GM21423 (cell line): Measurements from ENCODE around the gene TNFSF13.

ENCODE experiments used
- ATAC-seq: cut with Tn5 transposase; IDR thresholded peaks from one replicate; pipeline ENCODE4 v1.9.1; 2021; ENCODE audit warnings: mild to moderate bottlenecking, moderate library complexity; ENCODE audit not compliant: unreplicated experiment

TNFSF13 gene, protein sequence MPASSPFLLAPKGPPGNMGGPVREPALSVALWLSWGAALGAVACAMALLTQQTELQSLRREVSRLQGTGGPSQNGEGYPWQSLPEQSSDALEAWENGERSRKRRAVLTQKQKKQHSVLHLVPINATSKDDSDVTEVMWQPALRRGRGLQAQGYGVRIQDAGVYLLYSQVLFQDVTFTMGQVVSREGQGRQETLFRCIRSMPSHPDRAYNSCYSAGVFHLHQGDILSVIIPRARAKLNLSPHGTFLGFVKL

DNA sequence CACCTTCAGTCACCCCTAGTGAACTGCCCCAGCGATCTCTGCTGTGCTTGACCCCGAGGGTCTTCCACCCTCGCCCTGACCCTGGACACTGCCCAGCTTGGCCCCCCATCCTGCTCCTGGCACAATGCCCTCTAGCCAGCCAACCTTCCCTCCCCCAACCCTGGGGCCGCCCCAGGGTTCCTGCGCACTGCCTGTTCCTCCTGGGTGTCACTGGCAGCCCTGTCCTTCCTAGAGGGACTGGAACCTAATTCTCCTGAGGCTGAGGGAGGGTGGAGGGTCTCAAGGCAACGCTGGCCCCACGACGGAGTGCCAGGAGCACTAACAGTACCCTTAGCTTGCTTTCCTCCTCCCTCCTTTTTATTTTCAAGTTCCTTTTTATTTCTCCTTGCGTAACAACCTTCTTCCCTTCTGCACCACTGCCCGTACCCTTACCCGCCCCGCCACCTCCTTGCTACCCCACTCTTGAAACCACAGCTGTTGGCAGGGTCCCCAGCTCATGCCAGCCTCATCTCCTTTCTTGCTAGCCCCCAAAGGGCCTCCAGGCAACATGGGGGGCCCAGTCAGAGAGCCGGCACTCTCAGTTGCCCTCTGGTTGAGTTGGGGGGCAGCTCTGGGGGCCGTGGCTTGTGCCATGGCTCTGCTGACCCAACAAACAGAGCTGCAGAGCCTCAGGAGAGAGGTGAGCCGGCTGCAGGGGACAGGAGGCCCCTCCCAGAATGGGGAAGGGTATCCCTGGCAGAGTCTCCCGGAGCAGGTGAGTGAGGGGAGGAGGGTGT lies at the start of gene TNFSF13:
Gene TNFSF13 (plus strand): TSS at position 207 of the 776 bp plus-strand sequence. CDS start 290 bp downstream, at position 497.
- ATAC-seq: no peak

DNA sequence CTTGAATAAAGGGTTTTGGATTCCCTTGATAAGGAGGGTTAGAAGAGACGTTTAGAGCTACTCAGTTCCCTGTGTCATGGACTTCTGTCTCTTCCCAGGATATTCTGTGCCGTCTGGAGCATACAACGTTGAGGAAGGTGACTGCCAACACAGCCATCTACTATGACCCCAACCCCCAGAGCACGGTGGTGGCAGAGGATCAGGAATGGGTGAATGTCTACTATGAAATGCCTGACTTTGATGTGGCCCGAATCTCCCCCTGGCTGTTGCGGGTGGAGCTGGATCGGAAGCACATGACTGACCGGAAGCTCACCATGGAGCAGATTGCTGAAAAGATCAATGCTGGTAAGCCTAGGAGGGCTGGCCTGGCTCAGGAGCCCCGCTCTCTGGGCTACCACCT lies 49.7 kb upstream of the TNFSF13 start:
- no peak for ATAC-seq

DNA sequence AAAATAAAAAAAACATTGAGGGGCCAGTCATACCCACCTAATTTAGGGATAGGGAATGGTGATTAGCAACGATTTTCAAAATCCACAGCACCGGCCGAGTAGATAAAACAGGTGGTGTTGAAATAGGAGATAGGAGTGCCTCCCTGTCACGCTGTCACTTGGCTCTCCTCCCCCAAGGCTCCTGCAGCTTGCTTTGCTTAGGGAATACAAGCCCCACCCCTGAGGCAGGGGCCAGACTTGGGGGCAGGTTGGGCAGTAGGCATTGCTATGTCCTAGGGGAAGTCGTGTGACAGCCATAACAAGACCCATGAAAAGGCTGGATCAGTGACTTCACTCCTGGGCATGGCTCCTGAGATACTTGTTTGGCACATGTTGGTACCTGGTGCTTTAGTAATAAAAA lies 48.6 kb upstream of the TNFSF13 start:
- no peak for ATAC-seq

DNA sequence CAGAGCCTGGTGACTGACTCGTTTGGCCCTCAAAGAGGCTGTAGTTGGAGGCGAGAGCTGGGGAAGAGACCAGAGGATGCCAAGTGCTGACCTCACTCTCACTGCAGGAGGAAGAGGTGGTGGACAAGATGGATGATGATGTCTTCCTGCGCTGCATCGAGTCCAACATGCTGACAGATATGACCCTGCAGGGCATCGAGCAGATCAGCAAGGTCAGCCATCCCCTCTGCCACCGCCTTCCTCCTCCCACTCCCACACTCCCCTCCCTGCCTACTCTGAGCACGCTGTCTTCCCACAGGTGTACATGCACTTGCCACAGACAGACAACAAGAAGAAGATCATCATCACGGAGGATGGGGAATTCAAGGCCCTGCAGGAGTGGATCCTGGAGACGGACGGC lies 47.4 kb upstream of the TNFSF13 start:
- no peak for ATAC-seq

DNA sequence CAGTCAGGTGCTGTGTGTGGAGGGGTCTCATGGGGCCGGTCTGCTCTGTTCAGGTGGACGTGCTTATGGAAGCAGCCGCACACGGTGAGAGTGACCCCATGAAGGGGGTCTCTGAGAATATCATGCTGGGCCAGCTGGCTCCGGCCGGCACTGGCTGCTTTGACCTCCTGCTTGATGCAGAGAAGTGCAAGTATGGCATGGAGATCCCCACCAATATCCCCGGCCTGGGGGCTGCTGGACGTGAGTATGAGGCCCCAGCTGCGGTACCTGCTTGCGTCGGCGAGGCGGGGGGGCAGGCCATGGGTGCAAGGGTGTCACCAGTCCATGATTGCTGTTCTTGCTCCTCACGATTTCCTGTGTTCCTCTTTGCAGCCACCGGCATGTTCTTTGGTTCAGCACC lies 46.4 kb upstream of the TNFSF13 start:
- ATAC-seq: no peak

DNA sequence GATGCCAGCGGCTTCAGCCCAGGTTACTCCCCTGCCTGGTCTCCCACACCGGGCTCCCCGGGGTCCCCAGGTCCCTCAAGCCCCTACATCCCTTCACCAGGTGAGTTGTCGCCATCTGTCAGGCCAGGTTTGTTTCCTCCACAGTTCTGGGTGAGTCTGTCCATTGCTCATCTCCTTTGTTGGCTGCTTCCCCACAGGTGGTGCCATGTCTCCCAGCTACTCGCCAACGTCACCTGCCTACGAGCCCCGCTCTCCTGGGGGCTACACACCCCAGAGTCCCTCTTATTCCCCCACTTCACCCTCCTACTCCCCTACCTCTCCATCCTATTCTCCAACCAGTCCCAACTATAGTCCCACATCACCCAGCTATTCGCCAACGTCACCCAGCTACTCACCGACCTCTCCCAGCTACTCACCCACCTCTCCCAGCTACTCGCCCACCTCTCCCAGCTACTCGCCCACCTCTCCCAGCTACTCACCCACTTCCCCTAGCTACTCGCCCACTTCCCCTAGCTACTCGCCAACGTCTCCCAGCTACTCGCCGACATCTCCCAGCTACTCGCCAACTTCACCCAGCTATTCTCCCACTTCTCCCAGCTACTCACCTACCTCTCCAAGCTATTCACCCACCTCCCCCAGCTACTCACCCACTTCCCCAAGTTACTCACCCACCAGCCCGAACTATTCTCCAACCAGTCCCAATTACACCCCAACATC lies 45.6 kb upstream of the TNFSF13 start:
- ATAC-seq: no peak

DNA sequence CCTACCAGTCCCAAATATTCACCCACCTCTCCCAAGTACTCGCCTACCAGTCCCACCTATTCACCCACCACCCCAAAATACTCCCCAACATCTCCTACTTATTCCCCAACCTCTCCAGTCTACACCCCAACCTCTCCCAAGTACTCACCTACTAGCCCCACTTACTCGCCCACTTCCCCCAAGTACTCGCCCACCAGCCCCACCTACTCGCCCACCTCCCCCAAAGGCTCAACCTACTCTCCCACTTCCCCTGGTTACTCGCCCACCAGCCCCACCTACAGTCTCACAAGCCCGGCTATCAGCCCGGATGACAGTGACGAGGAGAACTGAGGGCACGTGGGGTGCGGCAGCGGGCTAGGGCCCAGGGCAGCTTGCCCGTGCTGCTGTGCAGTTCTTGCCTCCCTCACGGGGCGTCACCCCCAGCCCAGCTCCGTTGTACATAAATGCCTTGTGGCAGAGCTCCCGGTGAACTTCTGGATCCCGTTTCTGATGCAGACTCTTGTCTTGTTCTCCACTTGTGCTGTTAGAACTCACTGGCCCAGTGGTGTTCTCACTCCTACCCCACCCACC lies 44.6 kb upstream of the TNFSF13 start:
- no peak for ATAC-seq

DNA sequence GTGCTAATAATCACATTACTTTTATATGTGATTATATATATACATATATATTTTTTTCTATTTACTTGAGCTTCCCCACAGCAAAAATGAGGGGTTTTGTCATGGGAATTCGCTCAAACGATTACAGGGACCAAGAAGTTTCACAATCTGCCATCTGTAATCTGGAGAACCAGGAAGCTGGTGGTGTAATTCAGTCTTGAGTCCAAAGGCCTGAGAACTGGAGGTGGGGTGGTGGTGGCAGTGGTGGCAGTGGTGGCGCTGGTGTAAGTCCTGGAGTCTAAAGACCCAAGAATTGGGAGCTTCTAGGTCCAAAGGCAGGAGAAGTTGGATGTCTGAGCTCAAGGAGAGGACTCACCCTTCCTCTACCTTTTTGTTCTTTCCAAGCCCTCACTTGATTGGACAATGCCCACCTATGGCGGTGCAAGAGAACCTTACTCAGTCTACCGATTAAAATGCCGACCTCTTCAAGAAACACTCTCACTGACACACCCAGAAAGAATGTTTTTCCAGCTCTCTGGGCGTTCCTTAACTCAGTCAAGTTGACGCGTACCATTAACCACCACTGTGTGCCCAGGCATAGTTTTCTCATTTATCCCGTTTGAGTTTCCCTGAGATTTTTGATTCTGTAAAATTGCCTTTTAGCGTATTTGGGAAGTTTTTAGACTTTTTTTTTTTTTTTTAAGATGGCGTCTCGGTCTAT lies 42.5 kb upstream of the TNFSF13 start:
- ATAC-seq: no peak

DNA sequence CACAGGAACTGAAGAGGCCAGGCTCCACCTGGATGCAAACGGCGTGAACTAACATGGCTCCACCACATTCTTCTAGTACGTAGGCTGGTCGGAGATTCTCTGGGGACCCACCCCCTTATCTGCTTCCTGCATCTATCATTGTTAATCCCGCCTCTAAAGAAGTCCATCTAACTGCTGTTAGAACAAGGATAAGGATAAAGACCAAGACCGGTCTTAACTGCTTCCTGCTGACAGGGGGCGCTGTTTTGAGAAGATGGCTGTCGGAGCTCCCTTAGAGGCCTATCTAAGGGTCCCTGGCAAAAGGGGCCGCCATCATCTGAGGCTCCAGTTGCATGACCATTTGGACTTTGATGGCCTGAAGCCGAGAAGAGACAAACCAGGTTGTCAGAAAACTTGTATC lies 35.5 kb upstream of the TNFSF13 start:
- ATAC-seq: no peak

DNA sequence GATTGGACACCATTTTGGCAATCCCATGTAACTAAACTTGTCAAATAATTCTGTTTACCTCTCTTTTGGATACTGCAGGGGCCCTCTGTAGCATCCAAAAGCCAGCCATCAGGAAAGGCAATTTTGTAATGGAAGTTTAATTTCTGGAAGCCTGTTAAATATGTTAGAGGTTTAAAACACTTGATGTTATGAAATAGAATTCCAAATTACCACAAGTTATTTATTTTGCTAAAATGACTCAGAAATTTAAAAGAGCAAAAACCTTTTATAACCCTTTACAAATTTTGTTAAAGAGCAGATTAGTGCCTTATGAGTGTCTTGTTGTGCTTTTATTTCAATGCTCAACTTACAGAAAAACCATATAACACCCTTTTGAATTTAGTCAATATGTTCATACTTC lies 29.7 kb upstream of the TNFSF13 start:
- ATAC-seq: no peak

DNA sequence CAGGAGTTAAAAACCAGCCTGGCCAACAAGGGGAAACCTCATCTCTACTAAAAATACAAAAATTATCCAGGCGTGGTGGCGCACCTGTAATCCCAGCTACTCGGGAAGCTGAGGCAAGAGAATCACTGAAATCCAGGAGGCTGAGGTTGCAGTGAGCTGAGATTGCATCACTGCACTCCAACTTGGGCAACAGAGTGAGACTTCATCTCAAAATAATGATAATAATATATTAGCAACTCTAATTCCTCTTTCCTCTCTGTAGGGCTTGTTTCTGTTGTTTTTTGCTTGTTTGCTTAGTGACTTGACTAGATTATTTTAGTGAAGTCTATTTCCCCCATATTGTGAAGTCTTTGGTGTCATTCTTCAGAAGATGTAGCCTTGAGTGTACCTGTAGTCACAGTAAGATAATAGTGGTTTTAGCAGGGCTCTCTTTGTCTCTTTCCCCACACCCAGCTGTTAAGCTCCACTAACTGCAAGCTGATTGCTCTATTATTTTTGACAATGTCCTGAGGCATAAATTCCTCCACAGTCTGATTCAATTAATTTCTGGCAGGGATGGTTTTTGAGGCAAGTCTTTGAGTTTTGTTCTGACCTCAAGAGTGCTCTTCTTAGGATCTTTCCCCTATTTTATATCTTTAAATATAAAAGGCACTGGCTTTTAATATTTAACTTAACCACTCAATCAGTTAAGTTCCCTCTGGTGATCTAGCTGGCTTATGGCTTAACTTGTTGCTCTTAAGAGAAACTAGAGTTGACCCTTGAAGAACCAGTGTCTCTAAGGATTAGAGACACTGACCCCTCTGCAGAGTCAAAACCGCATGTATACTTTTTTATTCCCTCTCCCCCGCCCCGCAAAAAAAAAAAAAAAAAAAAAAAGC lies 28.3 kb upstream of the TNFSF13 start:
- no peak for ATAC-seq

DNA sequence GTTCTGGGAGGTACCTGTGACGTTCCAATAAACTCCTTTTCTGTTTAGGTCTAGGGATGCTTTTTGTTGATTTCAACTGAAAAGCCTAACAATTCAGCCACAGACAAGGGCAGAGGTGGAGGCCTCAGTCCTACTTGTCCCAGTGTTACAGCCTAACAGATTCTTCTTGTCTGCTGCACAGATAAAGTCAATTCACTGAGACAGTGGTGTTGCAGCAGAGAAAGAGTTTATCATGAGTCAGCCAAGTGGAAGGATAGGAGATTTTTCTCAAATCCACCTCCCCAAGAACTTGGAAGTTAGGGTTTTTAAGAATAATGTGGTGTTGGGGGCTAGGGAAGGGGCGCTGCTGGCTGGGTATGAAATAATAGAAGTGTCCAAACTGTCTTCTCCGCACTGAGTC lies 20.5 kb upstream of the TNFSF13 start:
- no peak for ATAC-seq

DNA sequence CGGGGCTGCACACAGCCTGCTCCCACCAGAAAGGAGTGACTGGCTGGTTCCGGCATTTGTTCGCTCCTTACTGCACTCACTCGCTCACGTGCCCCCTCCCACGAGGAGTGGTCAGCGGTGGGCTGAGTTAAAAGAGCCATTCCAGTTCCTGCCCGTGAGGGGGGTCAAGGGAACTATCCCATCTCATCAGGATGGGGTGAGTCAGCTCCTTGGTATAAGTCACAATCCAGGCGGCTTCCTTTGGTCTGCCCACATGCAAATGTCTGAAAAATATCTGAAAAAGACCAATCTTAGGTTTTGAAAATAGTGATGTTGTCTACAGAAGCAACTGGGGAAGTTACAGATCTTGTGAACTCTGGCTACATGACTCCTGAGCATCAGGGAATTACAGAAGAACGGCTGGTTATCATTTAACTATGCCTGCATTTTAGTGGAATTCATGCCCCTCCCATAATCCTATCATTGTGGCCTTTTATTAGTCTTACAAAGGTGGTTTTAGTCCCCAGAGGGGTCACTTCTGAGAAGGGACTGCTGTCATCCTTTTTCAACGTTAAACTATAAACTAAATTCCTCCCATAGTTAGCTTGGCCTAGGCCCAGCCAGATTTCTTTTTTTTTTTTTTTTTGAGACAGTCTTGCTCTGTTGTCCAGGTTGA lies 19.5 kb upstream of the TNFSF13 start:
- no peak for ATAC-seq

DNA sequence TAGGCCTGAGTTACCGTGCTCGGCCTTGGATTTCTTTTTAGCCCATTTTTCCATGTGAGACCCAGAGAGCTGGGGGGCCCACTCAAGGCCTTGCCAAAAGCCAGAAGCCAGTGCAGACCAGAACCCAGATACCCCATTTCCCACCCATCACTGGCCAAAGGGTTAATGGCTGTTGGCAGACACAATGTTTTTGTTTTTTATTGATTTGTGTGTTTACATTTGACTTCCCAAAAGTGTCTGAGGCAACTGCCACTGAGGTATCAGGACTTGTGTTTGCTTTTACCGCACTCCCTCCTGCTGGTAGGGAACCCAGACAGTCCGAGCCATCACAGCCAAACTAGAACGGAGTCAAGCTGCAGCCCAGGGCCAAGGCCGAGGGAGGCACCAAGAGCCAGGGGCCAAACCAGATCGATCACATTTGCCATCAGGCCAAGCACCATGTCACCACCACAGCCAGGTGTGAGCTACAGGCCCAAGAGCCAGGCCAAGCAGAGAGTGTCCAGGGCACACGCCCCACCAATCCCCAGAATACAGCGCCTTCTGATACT lies 17.4 kb upstream of the TNFSF13 start:
- ATAC-seq: no peak

DNA sequence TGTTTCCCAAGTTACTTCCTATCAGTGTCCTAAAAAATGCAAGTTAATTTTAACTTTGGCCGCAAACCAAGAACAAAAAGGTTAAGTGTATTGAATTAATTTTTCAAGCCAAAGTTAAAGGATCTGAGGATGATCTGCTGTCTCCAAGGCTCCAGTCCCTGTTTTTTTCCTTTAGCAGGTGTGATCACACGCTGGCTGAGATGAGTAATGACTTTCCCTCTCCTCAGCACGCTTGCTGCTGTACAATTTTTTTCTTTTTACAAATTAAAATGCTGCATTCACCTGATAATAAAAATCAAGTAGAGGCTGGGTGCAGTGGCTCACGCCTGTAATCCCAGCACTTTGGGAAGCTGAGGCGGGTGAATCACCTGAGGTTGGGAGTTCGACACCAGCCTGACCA lies 13.6 kb upstream of the TNFSF13 start:
- no peak for ATAC-seq

DNA sequence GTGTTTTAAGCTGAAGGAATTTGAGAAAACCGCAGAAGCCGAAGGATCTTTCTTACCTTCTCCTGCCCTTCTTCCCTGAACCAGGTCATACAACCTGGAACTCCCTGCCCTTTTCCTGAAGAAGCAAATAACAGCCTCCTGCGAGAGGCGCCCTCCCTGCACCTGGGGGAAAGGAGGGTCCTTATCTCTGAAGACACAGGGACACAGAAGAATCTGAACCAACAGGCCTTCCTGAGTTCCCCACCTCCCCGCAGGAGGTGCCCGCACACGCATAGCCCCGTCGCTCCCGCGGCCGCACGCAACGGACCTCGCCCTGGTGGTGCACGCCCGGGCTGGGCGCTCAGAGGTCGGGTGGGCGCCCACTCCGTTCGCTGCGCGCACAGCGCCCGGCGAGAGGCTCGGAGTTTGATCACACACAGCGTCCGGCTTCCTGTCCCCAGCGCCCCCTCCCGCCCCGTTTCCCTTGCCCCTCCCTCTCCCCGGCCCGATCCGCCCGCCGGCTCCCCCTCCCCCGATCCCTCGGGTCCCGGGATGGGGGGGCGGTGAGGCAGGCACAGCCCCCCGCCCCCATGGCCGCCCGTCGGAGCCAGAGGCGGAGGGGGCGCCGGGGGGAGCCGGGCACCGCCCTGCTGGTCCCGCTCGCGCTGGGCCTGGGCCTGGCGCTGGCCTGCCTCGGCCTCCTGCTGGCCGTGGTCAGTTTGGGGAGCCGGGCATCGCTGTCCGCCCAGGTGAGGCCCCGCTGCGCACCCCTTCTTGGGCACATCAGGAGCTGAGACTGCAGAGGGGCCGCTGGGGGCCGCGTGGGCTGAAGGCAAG lies 9.8 kb upstream of the TNFSF13 start, which contains the start of gene TNFSF12:
Gene TNFSF12 (plus strand): TSS at position 474 of the 816 bp plus-strand sequence. CDS start 96 bp downstream, at position 570.
- ATAC-seq: no peak

DNA sequence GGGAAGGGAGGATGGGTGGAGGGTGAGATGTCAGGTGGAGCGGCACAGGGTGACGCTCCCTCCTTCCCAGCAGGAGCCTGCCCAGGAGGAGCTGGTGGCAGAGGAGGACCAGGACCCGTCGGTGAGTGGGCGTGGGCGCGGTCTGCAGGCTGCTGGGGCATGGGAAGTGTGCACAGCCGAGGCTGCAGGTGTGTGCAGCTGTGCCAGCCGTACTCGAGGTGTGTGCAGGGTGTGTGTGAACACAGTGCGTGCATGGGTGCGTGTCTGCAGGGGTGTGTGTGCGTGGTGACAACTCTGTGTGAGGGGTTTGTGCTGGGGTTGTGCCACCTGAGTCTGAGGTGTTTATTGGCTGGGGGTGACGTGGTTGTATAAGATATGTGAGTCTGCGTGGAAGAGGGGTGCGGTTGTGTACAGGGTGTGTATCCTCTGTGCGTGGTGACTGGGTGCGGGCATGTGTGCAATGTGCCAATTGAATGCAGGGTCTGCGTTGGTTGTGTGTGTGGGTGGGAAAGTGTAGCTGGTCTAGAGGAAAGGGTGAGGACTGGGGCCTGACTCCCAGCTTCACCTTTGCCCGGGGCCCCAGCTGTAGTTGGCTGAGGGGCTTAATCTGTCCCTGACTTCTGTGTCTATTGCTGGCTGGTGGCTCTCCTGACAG lies 9.0 kb upstream of the TNFSF13 start:
- ATAC-seq: no peak

DNA sequence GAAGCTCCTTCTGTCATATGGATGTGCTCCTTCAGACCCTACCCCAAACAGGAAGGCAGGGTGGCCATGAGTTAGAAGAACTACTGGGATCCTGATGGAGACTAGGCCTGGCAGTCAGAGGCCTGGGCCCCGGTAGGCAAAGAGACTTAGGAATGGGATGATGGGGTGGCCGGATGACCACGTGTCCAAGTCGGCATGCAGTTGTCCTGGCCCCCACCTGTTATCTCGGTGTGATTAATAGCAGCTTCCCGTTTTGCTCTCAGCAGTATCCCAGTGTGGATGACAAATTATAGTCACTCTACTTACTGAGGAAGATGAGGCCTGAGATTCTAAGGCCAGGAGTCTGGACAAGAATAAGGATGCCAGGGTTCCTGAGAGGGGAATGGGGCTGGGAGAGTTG lies 8.2 kb upstream of the TNFSF13 start:
- ATAC-seq: no peak
